ENCODE measurements around the gene AVEN. TPM values are rescaled to one million over a fixed set of nuclear protein-coding genes. Genes with fewer than 3 reads are reported as not detected.

AVEN gene
- total and polyA plus RNA-seq, 2 of the 8 experiments (the other 6 are each of a cell fraction or from before 2014, with no cell fraction given) = 5.5 to 17.0 TPM

DNA sequence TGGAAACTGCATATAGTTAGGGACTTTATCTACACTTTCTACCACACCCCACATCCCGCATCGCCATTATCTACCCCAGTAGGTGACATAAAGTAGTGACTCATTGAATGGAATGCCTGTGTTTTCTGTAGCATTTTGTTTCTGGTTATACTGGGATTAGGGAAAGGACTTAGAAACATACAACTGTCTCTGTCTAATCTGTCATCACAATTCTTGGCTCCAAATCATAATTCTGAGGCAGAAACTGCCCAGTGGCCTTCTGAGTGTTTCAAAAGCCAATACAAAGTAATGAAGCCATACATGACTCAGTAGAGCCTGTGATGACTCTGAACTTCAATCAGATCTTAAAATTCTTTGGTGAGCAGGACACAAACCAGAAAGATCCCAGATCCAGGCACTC is 186.4 kb downstream of the AVEN start:
- Histone ChIP-seq H3K36me3 (ENCODE audit: control insufficient read depth in 2 of 4, insufficient read depth in 4 of 4, low read length in 3 of 4) (no peaks in the 10 kb centered on the region), H4K20me1 (replicated peaks in 1 of 2; ENCODE audit: control insufficient read depth in 1 of 2, insufficient read depth in 2 of 2, low read length in 2 of 2) (no peaks in the 10 kb centered on the region), H3K79me2 (ENCODE audit: control insufficient read depth in 1 of 2, insufficient read depth in 2 of 2, low read length in 2 of 2) (no peaks in the 10 kb centered on the region), H3K27me3 (replicated peaks in 1 of 4; ENCODE audit: control insufficient read depth in 3 of 4, extremely low read depth in 1 of 4, insufficient read depth in 3 of 4, low read length in 3 of 4) (no peaks in the 10 kb centered on the region), H3K9ac (replicated peaks in 1 of 4; ENCODE audit: extremely low read depth in 1 of 4, low read depth in 3 of 4, low read length in 3 of 4) (no peak overlapping the region), H2AK5ac (ENCODE audit: low read depth, low read length) (no peak overlapping the region), H3K23me2 (ENCODE audit: low read depth, low read length) (no peaks in the 10 kb centered on the region), H3K4me3 (ENCODE audit: extremely low read depth in 1 of 4, insufficient read depth in 2 of 4, low read depth in 3 of 4, low read length in 4 of 4) (no peak overlapping the region), H2BK20ac (ENCODE audit: low read length) (no peak overlapping the region), H2BK15ac (ENCODE audit: low read length) (no peak overlapping the region), H4K5ac (ENCODE audit: insufficient read length, low read depth, low read length) (no peak overlapping the region), H3K56ac (replicated peaks; ENCODE audit: insufficient read length, low read depth, low read length) (no peak overlapping the region), H2BK5ac (ENCODE audit: low read depth, low read length) (no peak overlapping the region), H3K23ac (ENCODE audit: insufficient read length) (no peak overlapping the region), H3K18ac (ENCODE audit: extremely low read depth, low read length) (no peak overlapping the region), H3K79me1 (ENCODE audit: low read depth, low read length) (no peaks in the 10 kb centered on the region), H3K27ac (ENCODE audit: low read depth, low read length) (no peak overlapping the region), H2BK12ac (ENCODE audit: low read depth, low read length) (no peak overlapping the region), H4K91ac (replicated peaks; ENCODE audit: insufficient read length, low read length) (no peak overlapping the region), H3K9me3 (ENCODE audit: insufficient read depth in 2 of 2, low read depth in 1 of 2, low read length in 1 of 2) (no peaks in the 10 kb centered on the region), H3K4ac (replicated peaks; ENCODE audit: insufficient read length, low read depth, low read length) (no peak overlapping the region), H3K14ac (ENCODE audit: insufficient read length) (no peak overlapping the region), H2AFZ (ENCODE audit: low read length) (no peak overlapping the region), H4K8ac (ENCODE audit: extremely low read depth, insufficient read depth, low read length) (no peak overlapping the region), H3K4me2 (ENCODE audit: insufficient read depth in 1 of 2, low read depth in 2 of 2, low read length in 2 of 2) (no peak overlapping the region), H2BK120ac (replicated peaks; ENCODE audit: low read depth, low read length) (no peak overlapping the region), H3K4me1 (replicated peaks in 1 of 4; ENCODE audit: control insufficient read depth in 3 of 4, insufficient read depth in 4 of 4, low read length in 3 of 4) (peaks cover 0 to 6% (median 2%) of the 10 kb centered on the region in 4 experiments; a peak in 3 of 7 replicates)
- ChIA-PET POLR2A (ENCODE audit: partially characterized antibody) (no interaction called here), CTCF (ENCODE audit: partially characterized antibody) (no interaction called here)
- TF ChIP-seq FOSL1 (IDR thresholded peaks at IDR 0.05; ENCODE audit: insufficient read depth, low read depth, low read length) = no peak
- TF ChIP-seq JUND (IDR thresholded peaks at IDR 0.05; ENCODE audit: low read length) = 0 out of 2 replicates have a peak, but pooled peaks have one; percentile 27
- WGBS, 2 experiments (ENCODE audit: extremely low coverage in 1 of 2, insufficient coverage in 1 of 2, insufficient read length in 1 of 2, insufficient replicate concordance in 2 of 2, low coverage in 1 of 2, low lambda C conversion rate in 2 of 2, missing lambda C conversion rate in 1 of 2) = 83% methylated on average over 2 of the region's 2 CpGs; no CpG with 5 or more reads in 1 of the 2 experiments
- DNase-seq (ENCODE audit: low read depth in 1 of 2, low spot score in 2 of 2) (no peak), FAIRE-seq (no peak)

All from H1 (cell line).